Left ventricle myocardium inferior (tissue), 1 donor: ENCODE data around the gene TANGO6. TPM values are rescaled to one million over a fixed set of nuclear protein-coding genes. Genes with fewer than 3 reads are reported as not detected.

ENCODE experiments used
- DNase-seq: peaks from one replicate; pipeline ENCODE4 v3.0.0-alpha.2; 2020
- H3K27ac ChIP-seq: fragments of 200-600 bp; replicated peaks from 2 replicates; pipeline ENCODE4 v1.8.0; 2021
- H3K27me3 ChIP-seq: fragments of 200-600 bp; 2 replicates; pipeline ENCODE4 v1.8.0; 2021; ENCODE audit warnings: low read depth
- H3K36me3 ChIP-seq: fragments of 200-600 bp; 2 replicates; pipeline ENCODE4 v1.8.0; 2021
- H3K4me1 ChIP-seq: fragments of 200-600 bp; 2 replicates; pipeline ENCODE4 v1.8.0; 2021
- H3K4me3 ChIP-seq: fragments of 200-600 bp; 2 replicates; pipeline ENCODE4 v1.8.0; 2021; ENCODE audit warnings: mild to moderate bottlenecking, moderate library complexity
- H3K9me3 ChIP-seq: fragments of 200-600 bp; replicated peaks from 2 replicates; pipeline ENCODE4 v1.8.0; 2021
- intact Hi-C: fragments of 100-400 bp; cut with micrococcal nuclease; formaldehyde crosslinking; loops from one replicate; pipeline ENCODE4 v1.11.0; 2022
- total RNA-seq: library from RNA; stranded (reverse); fragmentation: NEBNext Ultra II Directional; extraction: Animal tissue kit (Norgen Biotek cat#: 25700); gene quantifications from one replicate; pipeline ENCODE4 v1.2.1, GENCODE V29; 2021
- TF ChIP-seq, protein P1 (sequence below): fragments of 200-600 bp; IDR thresholded peaks from 2 replicates; pipeline ENCODE4 v1.8.0; 2021; ENCODE audit warnings: antibody characterized with exemption, mild to moderate bottlenecking, borderline replicate concordance
- donor health status: DM: no; HTN: yes; CAD: no; lungs with severe emphysema.

TANGO6 gene
- total RNA-seq, 1 donor from 2014 or later, result 10.5 TPM

DNA sequence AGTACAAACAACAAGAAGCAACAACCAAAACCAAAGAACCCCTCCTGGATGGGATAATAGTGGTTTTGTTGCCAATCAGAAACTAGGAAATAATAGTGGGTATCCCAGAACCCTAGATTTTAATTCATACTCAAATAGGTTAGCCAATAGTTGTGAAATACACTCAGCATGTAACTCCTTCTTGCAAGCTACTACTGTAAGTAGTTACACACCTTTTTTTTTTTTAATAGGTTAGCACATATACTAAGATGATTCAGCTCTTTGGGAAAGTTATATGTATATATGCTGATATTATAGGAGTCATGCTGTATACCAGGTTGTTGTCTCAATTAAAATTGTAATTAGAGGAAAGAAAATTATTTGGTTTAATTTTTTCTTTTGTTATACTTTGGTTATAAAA lies 169.6 kb downstream of the TANGO6 start:
- no peaks in the 10 kb centered on the region for H3K4me1 ChIP-seq
- intact Hi-C loops, result no loop called here
- DNase-seq, result no peak
- H3K9me3 ChIP-seq, result no peaks in the 10 kb centered on the region
- H3K27ac ChIP-seq, result no peak overlapping the region
- H3K27me3 ChIP-seq, result no peaks in the 10 kb centered on the region
- H3K4me3 ChIP-seq, result no peak overlapping the region
- TF ChIP-seq, protein P1, sequence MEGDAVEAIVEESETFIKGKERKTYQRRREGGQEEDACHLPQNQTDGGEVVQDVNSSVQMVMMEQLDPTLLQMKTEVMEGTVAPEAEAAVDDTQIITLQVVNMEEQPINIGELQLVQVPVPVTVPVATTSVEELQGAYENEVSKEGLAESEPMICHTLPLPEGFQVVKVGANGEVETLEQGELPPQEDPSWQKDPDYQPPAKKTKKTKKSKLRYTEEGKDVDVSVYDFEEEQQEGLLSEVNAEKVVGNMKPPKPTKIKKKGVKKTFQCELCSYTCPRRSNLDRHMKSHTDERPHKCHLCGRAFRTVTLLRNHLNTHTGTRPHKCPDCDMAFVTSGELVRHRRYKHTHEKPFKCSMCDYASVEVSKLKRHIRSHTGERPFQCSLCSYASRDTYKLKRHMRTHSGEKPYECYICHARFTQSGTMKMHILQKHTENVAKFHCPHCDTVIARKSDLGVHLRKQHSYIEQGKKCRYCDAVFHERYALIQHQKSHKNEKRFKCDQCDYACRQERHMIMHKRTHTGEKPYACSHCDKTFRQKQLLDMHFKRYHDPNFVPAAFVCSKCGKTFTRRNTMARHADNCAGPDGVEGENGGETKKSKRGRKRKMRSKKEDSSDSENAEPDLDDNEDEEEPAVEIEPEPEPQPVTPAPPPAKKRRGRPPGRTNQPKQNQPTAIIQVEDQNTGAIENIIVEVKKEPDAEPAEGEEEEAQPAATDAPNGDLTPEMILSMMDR, result no peak
- no peaks in the 10 kb centered on the region for H3K36me3 ChIP-seq

DNA sequence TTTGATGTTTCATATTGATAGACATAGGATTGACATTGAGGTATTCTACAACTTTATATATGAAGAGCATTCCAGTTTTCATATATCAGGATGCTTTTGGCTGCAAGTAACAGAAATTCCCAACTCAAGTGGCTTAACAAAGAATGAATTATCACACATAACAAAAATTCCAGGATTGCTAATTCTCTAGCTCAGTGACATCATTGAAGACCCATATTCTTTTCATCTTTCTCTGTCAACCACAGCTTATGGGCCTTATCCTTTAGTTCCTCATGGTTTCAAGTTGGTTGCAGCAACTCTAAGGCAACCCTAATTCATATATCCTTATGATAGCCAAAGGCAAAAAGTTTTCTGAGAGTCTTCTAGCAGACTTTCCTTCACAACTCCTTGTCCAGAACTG lies 170.7 kb downstream of the TANGO6 start:
- intact Hi-C loops, result no loop called here
- Histone ChIP-seq H3K9me3 (no peaks in the 10 kb centered on the region), H3K27ac (no peak overlapping the region), H3K4me1 (no peaks in the 10 kb centered on the region), H3K4me3 (no peak overlapping the region), H3K36me3 (no peaks in the 10 kb centered on the region), H3K27me3 (no peaks in the 10 kb centered on the region)
- TF ChIP-seq, protein P1, result no peak
- DNase-seq, result no peak

DNA sequence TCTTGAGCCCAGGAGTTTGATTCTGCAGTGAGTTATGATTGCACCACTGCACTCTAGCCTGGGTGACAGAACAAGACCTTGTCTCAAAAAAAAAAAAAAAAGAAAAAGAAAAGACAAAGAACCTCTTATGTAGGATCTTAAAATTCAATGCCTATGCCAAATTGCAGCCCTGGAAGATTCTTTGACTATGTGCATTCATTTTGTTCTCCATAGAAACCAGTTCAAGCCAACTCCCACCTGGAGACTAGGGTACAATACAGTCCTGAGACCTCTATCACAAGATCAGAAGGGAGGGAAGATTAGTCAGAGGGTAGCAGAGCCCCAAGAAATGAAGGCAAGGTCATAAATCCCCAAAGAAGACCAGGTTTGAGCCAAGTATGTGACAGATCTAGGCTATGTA lies 171.5 kb downstream of the TANGO6 start:
- TF ChIP-seq, protein P1, result no peak
- no peak overlapping the region for H3K27ac ChIP-seq
- H3K36me3 ChIP-seq, result no peaks in the 10 kb centered on the region
- no peak overlapping the region for H3K4me3 ChIP-seq
- no peaks in the 10 kb centered on the region for H3K4me1 ChIP-seq
- no peaks in the 10 kb centered on the region for H3K27me3 ChIP-seq
- no peaks in the 10 kb centered on the region for H3K9me3 ChIP-seq
- DNase-seq, result no peak
- intact Hi-C loops, result no loop called here

DNA sequence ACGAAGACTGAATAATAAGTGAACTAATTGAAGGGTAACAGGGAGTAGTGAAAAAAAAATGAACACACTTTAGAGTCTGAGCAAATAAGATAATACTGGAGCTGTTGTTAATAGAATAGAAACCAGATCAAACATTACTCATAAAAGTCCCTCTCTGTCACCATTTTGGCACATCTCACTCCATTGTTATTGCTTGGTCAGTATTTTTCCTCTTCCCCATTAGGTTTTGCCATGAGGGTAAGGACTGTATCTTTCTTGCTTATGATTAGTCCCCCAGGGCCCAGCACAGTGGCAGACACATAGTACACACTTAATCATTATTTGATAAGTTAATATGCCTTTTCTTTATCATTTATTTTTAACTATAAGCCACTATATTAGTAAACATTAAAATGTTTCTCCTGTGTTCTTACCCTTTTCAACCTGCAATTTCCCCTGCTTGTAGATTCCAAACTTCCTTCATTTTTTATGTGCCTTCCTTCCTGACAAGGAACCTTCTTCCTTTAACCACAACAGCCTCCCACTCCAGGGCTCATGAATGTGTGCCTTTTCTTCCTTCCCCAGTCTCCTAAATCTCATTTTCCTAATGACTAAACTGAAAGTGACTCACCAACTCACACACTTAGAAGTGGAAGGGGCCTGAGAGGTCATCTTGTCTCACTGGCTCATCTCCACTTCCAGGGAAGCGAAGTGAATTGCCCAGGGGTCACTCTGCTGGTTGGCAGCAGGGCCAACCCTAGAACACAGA lies 173.9 kb downstream of the TANGO6 start:
- H3K4me3 ChIP-seq, result no peak overlapping the region
- H3K9me3 ChIP-seq, result no peaks in the 10 kb centered on the region
- H3K36me3 ChIP-seq, result no peaks in the 10 kb centered on the region
- intact Hi-C loops, result no loop called here
- H3K27me3 ChIP-seq, result no peaks in the 10 kb centered on the region
- peak overlapping the region; percentile 41 for H3K27ac ChIP-seq
- TF ChIP-seq, protein P1, result no peak
- DNase-seq, result no peak
- H3K4me1 ChIP-seq, result no peaks in the 10 kb centered on the region

DNA sequence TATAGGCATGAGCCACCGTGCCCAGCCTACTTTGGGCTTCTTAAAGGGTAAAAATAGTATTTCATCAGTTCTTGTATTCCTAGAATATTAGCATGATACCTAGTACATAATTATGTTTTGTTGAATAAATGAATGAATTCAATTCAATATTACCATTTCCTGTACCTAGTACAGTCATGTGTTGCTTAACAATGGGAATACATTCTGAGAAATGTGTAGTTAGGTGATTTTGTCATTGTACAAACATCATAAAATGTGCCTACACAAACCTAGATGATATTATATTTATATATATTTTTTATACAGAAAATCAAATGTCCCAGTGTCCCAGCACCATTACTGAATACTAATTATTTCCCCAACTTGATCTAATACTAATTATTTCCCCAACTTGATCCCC lies 176.5 kb downstream of the TANGO6 start:
- Histone ChIP-seq H3K4me1 (no peaks in the 10 kb centered on the region), H3K4me3 (no peak overlapping the region), H3K9me3 (no peaks in the 10 kb centered on the region), H3K27ac (no peak overlapping the region), H3K27me3 (no peaks in the 10 kb centered on the region), H3K36me3 (peaks cover 20% of the 10 kb centered on the region)
- intact Hi-C loops, result no loop called here
- no peak for DNase-seq
- TF ChIP-seq, protein P1, result no peak
